Measurements from ENCODE around the gene MORC2.

GRCh38 chr22:30918761-30919160 lies 49.8 kb downstream of the MORC2 start:
- TF ChIP-seq, protein P1, sequence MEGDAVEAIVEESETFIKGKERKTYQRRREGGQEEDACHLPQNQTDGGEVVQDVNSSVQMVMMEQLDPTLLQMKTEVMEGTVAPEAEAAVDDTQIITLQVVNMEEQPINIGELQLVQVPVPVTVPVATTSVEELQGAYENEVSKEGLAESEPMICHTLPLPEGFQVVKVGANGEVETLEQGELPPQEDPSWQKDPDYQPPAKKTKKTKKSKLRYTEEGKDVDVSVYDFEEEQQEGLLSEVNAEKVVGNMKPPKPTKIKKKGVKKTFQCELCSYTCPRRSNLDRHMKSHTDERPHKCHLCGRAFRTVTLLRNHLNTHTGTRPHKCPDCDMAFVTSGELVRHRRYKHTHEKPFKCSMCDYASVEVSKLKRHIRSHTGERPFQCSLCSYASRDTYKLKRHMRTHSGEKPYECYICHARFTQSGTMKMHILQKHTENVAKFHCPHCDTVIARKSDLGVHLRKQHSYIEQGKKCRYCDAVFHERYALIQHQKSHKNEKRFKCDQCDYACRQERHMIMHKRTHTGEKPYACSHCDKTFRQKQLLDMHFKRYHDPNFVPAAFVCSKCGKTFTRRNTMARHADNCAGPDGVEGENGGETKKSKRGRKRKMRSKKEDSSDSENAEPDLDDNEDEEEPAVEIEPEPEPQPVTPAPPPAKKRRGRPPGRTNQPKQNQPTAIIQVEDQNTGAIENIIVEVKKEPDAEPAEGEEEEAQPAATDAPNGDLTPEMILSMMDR (IDR thresholded peaks at IDR 0.05; ENCODE audit: low read depth, low read length, missing input control) = no peak
- TF ChIP-seq TAF1 (conservative IDR thresholded peaks at IDR 0.05) (no peak), SP1 (IDR thresholded peaks at IDR 0.05) (no peak), GABPA (IDR thresholded peaks at IDR 0.05 in 1 of 2, conservative IDR thresholded peaks at IDR 0.05 in 1 of 2) (no peak), RAD21 (IDR thresholded peaks at IDR 0.05) (no peak), JUND (IDR thresholded peaks at IDR 0.05) (no peak)
- TF ChIP-seq, protein P2, sequence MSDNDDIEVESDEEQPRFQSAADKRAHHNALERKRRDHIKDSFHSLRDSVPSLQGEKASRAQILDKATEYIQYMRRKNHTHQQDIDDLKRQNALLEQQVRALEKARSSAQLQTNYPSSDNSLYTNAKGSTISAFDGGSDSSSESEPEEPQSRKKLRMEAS (IDR thresholded peaks at IDR 0.05) = no peak
